ENCODE results near the gene PLEKHA5.

DNA sequence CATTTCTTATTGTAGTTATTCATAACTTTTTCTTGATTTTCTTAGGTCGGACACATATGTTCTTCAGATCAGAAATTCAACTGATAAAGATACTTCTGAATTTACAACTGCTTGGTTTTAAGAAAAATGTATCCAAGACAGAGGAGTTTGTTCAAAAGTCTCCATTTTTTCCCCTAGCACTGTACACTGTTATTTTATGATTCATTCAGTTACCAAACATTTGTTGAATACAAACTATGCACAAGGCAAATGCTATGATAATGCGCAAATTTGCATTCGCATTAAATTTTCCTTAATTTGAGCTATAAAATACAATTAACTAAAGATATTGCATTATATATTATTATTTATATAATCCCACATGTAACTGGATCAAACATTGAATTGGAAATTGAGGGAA, 10.1 kb upstream of the PLEKHA5 start:
- TF ChIP-seq, protein P1, sequence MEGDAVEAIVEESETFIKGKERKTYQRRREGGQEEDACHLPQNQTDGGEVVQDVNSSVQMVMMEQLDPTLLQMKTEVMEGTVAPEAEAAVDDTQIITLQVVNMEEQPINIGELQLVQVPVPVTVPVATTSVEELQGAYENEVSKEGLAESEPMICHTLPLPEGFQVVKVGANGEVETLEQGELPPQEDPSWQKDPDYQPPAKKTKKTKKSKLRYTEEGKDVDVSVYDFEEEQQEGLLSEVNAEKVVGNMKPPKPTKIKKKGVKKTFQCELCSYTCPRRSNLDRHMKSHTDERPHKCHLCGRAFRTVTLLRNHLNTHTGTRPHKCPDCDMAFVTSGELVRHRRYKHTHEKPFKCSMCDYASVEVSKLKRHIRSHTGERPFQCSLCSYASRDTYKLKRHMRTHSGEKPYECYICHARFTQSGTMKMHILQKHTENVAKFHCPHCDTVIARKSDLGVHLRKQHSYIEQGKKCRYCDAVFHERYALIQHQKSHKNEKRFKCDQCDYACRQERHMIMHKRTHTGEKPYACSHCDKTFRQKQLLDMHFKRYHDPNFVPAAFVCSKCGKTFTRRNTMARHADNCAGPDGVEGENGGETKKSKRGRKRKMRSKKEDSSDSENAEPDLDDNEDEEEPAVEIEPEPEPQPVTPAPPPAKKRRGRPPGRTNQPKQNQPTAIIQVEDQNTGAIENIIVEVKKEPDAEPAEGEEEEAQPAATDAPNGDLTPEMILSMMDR (conservative IDR thresholded peaks at IDR 0.05; ENCODE audit: low read depth, low read length) = no peak
- TF ChIP-seq POLR2A (IDR thresholded peaks at IDR 0.05; ENCODE audit: low read depth, low read length) (no peak), MXI1 (IDR thresholded peaks at IDR 0.05; ENCODE audit: borderline replicate concordance, low read depth, low read length) (no peak), BHLHE40 (IDR thresholded peaks at IDR 0.05; ENCODE audit: low read depth, low read length) (no peak), MAZ (IDR thresholded peaks at IDR 0.05; ENCODE audit: borderline replicate concordance, low read depth, low read length) (no peak), RAD21 (IDR thresholded peaks at IDR 0.05; ENCODE audit: low read length) (no peak), NFE2L2 (IDR thresholded peaks at IDR 0.05; ENCODE audit: low read depth, low read length) (no peak), CEBPB (IDR thresholded peaks at IDR 0.05; ENCODE audit: low read depth, low read length) (no peak), CHD1 (IDR thresholded peaks at IDR 0.05; ENCODE audit: low read depth, low read length) (no peak), SMC3 (IDR thresholded peaks at IDR 0.05; ENCODE audit: low read depth, low read length) (no peak), RCOR1 (IDR thresholded peaks at IDR 0.05; ENCODE audit: insufficient replicate concordance, low read length) (no peak)
- TF ChIP-seq, protein P2, sequence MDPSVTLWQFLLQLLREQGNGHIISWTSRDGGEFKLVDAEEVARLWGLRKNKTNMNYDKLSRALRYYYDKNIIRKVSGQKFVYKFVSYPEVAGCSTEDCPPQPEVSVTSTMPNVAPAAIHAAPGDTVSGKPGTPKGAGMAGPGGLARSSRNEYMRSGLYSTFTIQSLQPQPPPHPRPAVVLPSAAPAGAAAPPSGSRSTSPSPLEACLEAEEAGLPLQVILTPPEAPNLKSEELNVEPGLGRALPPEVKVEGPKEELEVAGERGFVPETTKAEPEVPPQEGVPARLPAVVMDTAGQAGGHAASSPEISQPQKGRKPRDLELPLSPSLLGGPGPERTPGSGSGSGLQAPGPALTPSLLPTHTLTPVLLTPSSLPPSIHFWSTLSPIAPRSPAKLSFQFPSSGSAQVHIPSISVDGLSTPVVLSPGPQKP (IDR thresholded peaks at IDR 0.05; ENCODE audit: borderline replicate concordance, low read depth, low read length) = no peak

All from IMR-90 (cell line).